Smooth muscle cell (in vitro differentiated cells): ENCODE measurements around the gene SEMA3E. TPM values are rescaled to one million over a fixed set of nuclear protein-coding genes. Genes with fewer than 3 reads are reported as not detected.

Source experiments
- DNase-seq: peaks from one replicate; lab custom pipeline; 2025; ENCODE audit not compliant: unreplicated experiment; lab: John Stamatoyannopoulos, UW
- H2AFZ ChIP-seq: fragments of 200-600 bp; sonication (generic); 2 replicates; pipeline ENCODE4 v1.6.0; 2016; ENCODE audit warnings: antibody characterized with exemption, low read depth, mild to moderate bottlenecking
- H3F3A ChIP-seq: fragments of 200-600 bp; sonication (generic); 2 replicates; pipeline ENCODE4 v1.6.0; 2017; ENCODE audit warnings: antibody characterized with exemption, low read depth
- H3K27ac ChIP-seq: fragments of 200-600 bp; sonication (generic); 2 replicates; pipeline ENCODE4 v1.5.1; 2016; ENCODE audit warnings: low read depth, mild to moderate bottlenecking
- H3K27me3 ChIP-seq: fragments of 200-600 bp; sonication (generic); 2 replicates; pipeline ENCODE4 v1.6.1; 2016; ENCODE audit warnings: low read depth, mild to moderate bottlenecking
- H3K36me3 ChIP-seq: fragments of 200-600 bp; sonication (generic); 2 replicates; pipeline ENCODE4 v1.5.1; 2016; ENCODE audit warnings: low read depth
- H3K4me1 ChIP-seq: fragments of 200-600 bp; sonication (generic); 2 replicates; pipeline ENCODE4 v1.5.1; 2016; ENCODE audit warnings: low read depth
- H3K4me2 ChIP-seq: fragments of 200-600 bp; sonication (generic); 2 replicates; pipeline ENCODE4 v1.6.0; 2016; ENCODE audit warnings: mild to moderate bottlenecking
- H3K4me3 ChIP-seq: fragments of 200-600 bp; sonication (generic); 2 replicates; pipeline ENCODE4 v1.5.1; 2016; ENCODE audit warnings: mild to moderate bottlenecking
- H3K79me2 ChIP-seq: fragments of 200-600 bp; sonication (generic); 2 replicates; pipeline ENCODE4 v1.6.0; 2016; ENCODE audit warnings: low read depth, mild to moderate bottlenecking
- H3K9ac ChIP-seq: fragments of 200-600 bp; sonication (generic); 2 replicates; pipeline ENCODE4 v1.6.0; 2016; ENCODE audit warnings: low read depth
- H3K9me3 ChIP-seq: fragments of 200-600 bp; sonication (generic); replicated peaks from 2 replicates; pipeline ENCODE4 v1.5.1; 2016; ENCODE audit warnings: low read depth
- H4K20me1 ChIP-seq: fragments of 200-600 bp; sonication (generic); 2 replicates; pipeline ENCODE4 v1.6.0; 2016; ENCODE audit warnings: low read depth
- CTCF ChIP-seq: fragments of 200-600 bp; sonication (generic); IDR thresholded peaks from 2 replicates; pipeline ENCODE4 v1.5.1; 2017; ENCODE audit warnings: borderline replicate concordance, mild to moderate bottlenecking, antibody characterized with exemption; ENCODE audit not compliant: insufficient read depth, poor library complexity, severe bottlenecking
- WGBS: methylation state at CpG from one replicate; pipeline ENCODE4 v1.1.7; 2016; ENCODE audit warnings: low lambda C conversion rate; 5-methylcytosine and 5-hydroxymethylcytosine counted together
- polyA plus RNA-seq: library from polyadenylated mRNA; unstranded; fragments of >200 nt; fragmentation: Nextera tagmentation; extraction: Ambion mirVana; gene quantifications from 2 replicates; pipeline ENCODE4 v1.2.1, GENCODE V29; 2016
- total RNA-seq: library from RNA; depleted of rRNA; stranded (reverse); fragments of >200 nt; gene quantifications from 2 replicates; pipeline ENCODE4 v1.2.3, GENCODE V29; 2014

Gene SEMA3E
- total and polyA plus RNA-seq, 2 experiments from 2014 or later = 0.45 to 0.66 TPM

- Histone ChIP-seq H3K9ac (no peak overlapping the region), H3K4me1 (peaks cover 18% of the 10 kb centered on the region), H3F3A (no peaks in the 10 kb centered on the region), H3K4me3 (no peak overlapping the region), H3K36me3 (no peaks in the 10 kb centered on the region), H3K9me3 (no peaks in the 10 kb centered on the region), H3K27ac (no peak overlapping the region), H4K20me1 (no peaks in the 10 kb centered on the region), H2AFZ (no peak overlapping the region), H3K27me3 (no peaks in the 10 kb centered on the region), H3K79me2 (no peaks in the 10 kb centered on the region), H3K4me2 (no peak overlapping the region)
- 100% methylated on average over 1 of the region's 1 CpG for WGBS
- no peak for TF ChIP-seq CTCF
- no peak for DNase-seq
Observed at GRCh38 chr7:83686416-83686815, 37.5 kb upstream of the SEMA3E start.

GRCh38 chr7:83684928-83685327, 36.0 kb upstream of the SEMA3E start:
- WGBS = 27% methylated on average over 3 of the region's 3 CpGs
- no peak for DNase-seq

GRCh38 chr7:83681200-83681778, 32.4 kb upstream of the SEMA3E start:
- no peak for TF ChIP-seq CTCF
- H3F3A ChIP-seq = no peaks in the 10 kb centered on the region
- DNase-seq = no peak

More at GRCh38 chr7:83684928-83685327, 36.0 kb upstream of the SEMA3E start:
- no peaks in the 10 kb centered on the region for H3K79me2 ChIP-seq
- H3K4me1 ChIP-seq = peaks cover 16% of the 10 kb centered on the region
- peak overlapping the region; percentile 54 for H3K27ac ChIP-seq
- H3K27me3 ChIP-seq = no peaks in the 10 kb centered on the region
- H2AFZ ChIP-seq = no peak overlapping the region
- no peaks in the 10 kb centered on the region for H4K20me1 ChIP-seq
- no peaks in the 10 kb centered on the region for H3K9me3 ChIP-seq
- no peaks in the 10 kb centered on the region for H3K36me3 ChIP-seq
- no peak overlapping the region for H3K9ac ChIP-seq
- no peak for TF ChIP-seq CTCF
- H3K4me2 ChIP-seq = no peak overlapping the region
- no peaks in the 10 kb centered on the region for H3F3A ChIP-seq
- H3K4me3 ChIP-seq = no peak overlapping the region

More at GRCh38 chr7:83681200-83681778, 32.4 kb upstream of the SEMA3E start:
- H3K4me1 ChIP-seq = peaks cover 23% of the 10 kb centered on the region
- H3K9ac ChIP-seq = no peak overlapping the region
- no peak overlapping the region for H2AFZ ChIP-seq
- H3K79me2 ChIP-seq = no peaks in the 10 kb centered on the region
- no peak overlapping the region for H3K4me2 ChIP-seq
- H3K9me3 ChIP-seq = no peaks in the 10 kb centered on the region
- no peak overlapping the region for H3K27ac ChIP-seq
- no peak overlapping the region for H3K4me3 ChIP-seq
- H4K20me1 ChIP-seq = no peaks in the 10 kb centered on the region
- H3K36me3 ChIP-seq = no peaks in the 10 kb centered on the region
- H3K27me3 ChIP-seq = no peaks in the 10 kb centered on the region
- 88% methylated on average over 4 of the region's 4 CpGs for WGBS
